ENCODE results near the gene ELP6. TPM values are rescaled to one million over a fixed set of nuclear protein-coding genes. Genes with fewer than 3 reads are reported as not detected.

Gene ELP6
- total RNA-seq, 1 donor from 2014 or later, result 22.1 TPM

DNA sequence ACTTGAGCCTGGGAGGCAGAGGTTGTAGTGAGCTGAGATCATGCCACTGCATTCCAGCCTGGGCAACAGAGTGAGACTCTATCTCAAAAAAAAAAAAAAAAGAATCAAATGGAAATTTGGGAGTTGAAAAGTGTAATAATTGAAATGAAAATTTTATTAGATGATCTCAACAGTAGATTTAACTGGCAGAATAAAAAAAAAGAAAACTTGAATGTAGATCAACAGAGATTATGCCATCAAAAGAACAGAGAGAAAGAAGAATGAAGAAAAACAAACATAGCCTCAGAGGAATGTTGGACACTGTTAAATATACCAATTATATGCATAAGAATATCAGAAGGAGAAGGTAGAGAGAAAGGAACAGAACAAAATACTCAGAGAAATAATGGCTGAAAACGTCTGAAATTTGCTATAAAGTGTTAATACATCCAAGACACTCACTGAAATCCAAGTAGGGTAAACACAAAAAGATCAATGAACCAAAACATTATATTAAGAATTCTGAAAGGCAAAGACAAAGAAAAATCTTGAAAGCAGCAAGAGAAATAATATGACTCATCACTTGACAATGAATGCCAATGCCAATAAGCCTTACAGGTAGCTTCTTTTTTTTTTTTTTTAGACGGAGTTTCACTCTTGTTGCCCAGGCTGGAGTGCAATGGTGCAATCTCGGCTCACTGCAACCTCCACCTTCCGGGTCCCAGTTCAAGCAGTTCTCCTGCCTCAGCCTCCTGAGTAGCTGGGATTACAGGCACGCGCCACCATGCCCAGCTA lies 14.6 kb upstream of the ELP6 start:
- Histone ChIP-seq H3K27ac (no peak overlapping the region), H3K9me3 (no peaks in the 10 kb centered on the region), H3K27me3 (no peaks in the 10 kb centered on the region), H3K4me1 (no peaks in the 10 kb centered on the region), H3K4me3 (no peak overlapping the region), H3K36me3 (no peaks in the 10 kb centered on the region)
- DNase-seq (ENCODE audit: extremely low spot score in 2 of 2), result no peak
- intact Hi-C loops (cut with DNase I), result no loop called here
- TF ChIP-seq POLR2AphosphoS5 (IDR thresholded peaks at IDR 0.05; ENCODE audit: insufficient read depth in 1 of 2, low read depth in 1 of 2), result no peak
- TF ChIP-seq, protein P1, sequence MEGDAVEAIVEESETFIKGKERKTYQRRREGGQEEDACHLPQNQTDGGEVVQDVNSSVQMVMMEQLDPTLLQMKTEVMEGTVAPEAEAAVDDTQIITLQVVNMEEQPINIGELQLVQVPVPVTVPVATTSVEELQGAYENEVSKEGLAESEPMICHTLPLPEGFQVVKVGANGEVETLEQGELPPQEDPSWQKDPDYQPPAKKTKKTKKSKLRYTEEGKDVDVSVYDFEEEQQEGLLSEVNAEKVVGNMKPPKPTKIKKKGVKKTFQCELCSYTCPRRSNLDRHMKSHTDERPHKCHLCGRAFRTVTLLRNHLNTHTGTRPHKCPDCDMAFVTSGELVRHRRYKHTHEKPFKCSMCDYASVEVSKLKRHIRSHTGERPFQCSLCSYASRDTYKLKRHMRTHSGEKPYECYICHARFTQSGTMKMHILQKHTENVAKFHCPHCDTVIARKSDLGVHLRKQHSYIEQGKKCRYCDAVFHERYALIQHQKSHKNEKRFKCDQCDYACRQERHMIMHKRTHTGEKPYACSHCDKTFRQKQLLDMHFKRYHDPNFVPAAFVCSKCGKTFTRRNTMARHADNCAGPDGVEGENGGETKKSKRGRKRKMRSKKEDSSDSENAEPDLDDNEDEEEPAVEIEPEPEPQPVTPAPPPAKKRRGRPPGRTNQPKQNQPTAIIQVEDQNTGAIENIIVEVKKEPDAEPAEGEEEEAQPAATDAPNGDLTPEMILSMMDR (IDR thresholded peaks at IDR 0.05), result no peak
- no peak for TF ChIP-seq POLR2A (IDR thresholded peaks at IDR 0.05)

DNA sequence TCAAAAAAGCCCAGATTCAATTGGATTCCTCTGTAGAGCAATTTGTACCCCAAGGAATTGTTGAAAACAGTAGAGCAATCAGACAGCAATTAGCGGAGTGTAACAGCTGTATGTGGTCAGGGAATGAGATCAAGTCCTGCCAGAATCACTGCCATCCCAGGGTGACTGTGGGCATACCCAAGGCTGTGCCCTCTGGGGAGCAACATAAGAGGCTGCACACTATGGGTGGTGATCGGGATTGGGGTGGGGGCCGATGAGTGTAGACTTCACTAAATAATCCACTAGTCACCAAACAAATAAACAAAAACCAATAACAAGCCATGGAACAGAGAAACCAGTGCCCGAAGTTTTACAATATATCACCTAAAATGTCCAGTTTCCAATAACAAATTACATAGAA lies 12.1 kb upstream of the ELP6 start:
- Histone ChIP-seq H3K27me3 (no peaks in the 10 kb centered on the region), H3K27ac (no peak overlapping the region), H3K4me1 (peaks cover 4% of the 10 kb centered on the region), H3K4me3 (no peak overlapping the region), H3K9me3 (no peaks in the 10 kb centered on the region), H3K36me3 (no peaks in the 10 kb centered on the region)
- intact Hi-C loops (cut with DNase I), result no loop called here
- DNase-seq (ENCODE audit: extremely low spot score in 2 of 2), result no peak
- TF ChIP-seq, protein P1 (IDR thresholded peaks at IDR 0.05), result no peak

DNA sequence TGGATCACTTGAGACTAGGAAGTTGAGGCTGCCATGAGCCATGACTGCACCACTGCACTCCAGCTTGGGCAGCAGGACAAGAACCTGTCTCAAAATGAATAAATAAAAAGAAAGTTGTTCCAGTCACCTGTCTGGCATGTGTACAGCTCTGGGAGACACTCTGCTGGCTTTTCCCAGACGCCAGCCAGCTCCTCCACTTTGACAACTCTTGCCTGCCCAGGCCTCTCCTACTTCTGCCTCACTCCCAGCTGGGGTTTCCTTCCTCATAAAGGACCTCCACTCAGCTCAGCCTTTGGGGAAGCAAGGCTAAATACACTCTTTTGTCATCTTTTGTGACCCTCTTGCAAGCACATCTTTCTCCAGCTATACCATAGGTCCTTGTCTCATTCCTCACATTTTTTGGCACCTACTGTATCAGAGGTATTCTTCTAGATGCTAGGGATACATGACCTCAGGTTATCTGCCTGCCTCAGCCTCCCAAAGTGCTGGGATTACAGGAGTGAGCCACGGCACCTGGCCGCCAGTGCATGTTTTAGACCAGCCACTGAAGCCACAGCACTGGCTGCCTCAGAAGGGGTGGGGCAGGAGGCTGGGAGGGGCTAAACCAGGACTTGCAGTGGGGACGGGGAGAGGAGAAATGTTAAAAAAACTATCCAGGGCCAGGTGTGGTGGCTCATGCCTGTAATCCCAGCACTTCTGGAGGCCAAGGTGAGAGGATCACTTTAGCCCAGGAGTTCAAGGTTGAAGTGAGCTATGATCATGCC lies 10.0 kb upstream of the ELP6 start:
- intact Hi-C loops (cut with DNase I), result loop anchor here (2.0 kb wide), 1 partner anchor 265 kb away; no protein-coding TSS in a partner anchor

DNA sequence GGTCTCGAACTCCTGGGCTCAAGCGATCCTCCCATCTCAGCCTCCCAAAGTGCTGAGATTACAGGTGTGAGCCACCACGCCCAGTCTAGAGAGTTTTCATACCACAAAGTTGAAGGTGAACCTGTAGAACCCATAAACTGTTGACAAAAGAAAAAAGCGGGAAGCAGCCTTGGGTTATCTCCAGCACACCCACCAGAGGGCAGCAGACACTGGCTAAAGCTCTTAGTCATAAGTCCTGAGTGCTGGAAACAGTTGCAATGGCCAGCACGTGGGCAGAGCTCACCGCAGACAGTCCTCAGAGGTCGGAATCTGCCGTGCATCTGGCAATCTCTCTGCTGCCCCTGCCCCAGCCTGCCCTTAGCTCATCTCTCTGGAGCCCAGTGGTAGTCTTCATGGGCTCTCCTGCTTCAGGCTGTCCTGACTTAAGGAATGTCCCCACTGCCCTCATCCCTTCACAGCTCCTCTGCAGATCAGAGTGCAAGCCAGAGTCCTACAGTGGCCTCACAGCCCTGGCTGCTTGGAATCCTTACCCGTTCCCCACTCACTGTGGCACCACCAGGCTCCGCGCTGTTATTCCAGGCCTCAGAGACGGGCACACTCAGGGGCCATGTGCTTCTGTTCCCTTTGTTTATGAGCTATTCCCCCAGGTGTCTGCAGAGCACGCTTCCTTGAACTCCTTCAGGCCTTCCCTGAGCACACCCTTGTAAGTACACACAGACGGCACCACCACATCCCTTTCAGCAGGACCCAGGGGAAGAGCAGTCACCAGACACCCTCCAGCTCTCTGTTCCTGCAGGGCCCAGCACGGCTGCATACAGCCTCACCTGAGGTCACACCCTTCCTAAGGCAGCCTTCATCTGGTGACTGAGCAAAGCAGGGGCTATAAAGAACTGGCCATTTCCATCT lies 8.8 kb upstream of the ELP6 start:
- no peak for DNase-seq (ENCODE audit: extremely low spot score in 2 of 2)
- peaks cover 4% of the 10 kb centered on the region for H3K4me1 ChIP-seq
- TF ChIP-seq, protein P1 (IDR thresholded peaks at IDR 0.05), result peak; percentile 91 to 95 (median 94)
- TF ChIP-seq POLR2A (IDR thresholded peaks at IDR 0.05) (no peak), POLR2AphosphoS5 (IDR thresholded peaks at IDR 0.05; ENCODE audit: insufficient read depth in 1 of 2, low read depth in 1 of 2) (peak; percentile 48 to 71)
- H3K4me3 ChIP-seq, result no peak overlapping the region
- H3K27ac ChIP-seq, result no peak overlapping the region
- H3K9me3 ChIP-seq, result no peaks in the 10 kb centered on the region
- no peaks in the 10 kb centered on the region for H3K36me3 ChIP-seq
- intact Hi-C loops (cut with DNase I), result loop anchor here (2.0 kb wide), 1 partner anchor 266 kb away; no protein-coding TSS in a partner anchor
- no peaks in the 10 kb centered on the region for H3K27me3 ChIP-seq

More for the DNA sequence above, 10.0 kb upstream of the ELP6 start:
- Histone ChIP-seq H3K4me3 (no peak overlapping the region), H3K36me3 (no peaks in the 10 kb centered on the region), H3K4me1 (peaks cover 4% of the 10 kb centered on the region), H3K9me3 (no peaks in the 10 kb centered on the region), H3K27me3 (no peaks in the 10 kb centered on the region), H3K27ac (no peak overlapping the region)
- no peak for TF ChIP-seq POLR2A (IDR thresholded peaks at IDR 0.05)
- TF ChIP-seq, protein P1 (IDR thresholded peaks at IDR 0.05), result no peak
- no peak for TF ChIP-seq POLR2AphosphoS5 (IDR thresholded peaks at IDR 0.05; ENCODE audit: insufficient read depth in 1 of 2, low read depth in 1 of 2)
- DNase-seq (ENCODE audit: extremely low spot score in 2 of 2), result no peak
